ENCODE measurements around the gene RRBP1. TPM values are rescaled to one million over a fixed set of nuclear protein-coding genes. Genes with fewer than 3 reads are reported as not detected.

RRBP1 gene
- total and polyA plus RNA-seq, 4 donors, result 106 to 208 (median 127) TPM

DNA sequence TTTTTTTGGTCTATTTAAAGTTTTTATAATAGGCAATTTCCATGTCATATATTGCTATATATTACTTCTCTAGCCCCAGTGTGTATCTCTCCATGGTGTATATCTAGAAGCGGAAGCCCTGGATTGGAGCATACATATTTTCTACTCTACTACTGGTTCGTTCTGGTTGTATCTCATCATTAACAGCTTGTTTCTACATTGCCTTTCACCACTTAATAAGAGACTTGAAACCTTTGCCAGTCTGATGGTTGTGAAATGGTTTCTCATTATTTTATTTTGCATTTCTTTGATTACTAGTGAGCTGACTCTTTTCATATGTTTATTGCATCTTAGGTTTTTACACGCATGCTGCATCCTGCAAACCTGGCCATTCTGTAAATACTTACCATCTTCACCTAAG lies 108.6 kb downstream of the RRBP1 start:
- DNase-seq, result peak in 2 of 3 donors; percentile 76 to 88
- WGBS, 2 donors, result 67 to 84% methylated on average over 3 of the region's 3 CpGs
- Histone ChIP-seq H3K4me1 (ENCODE audit: control insufficient read depth in 5 of 5, insufficient read depth in 5 of 5, low read length in 5 of 5) (peaks cover 5 to 44% (median 12%) of the 10 kb centered on the region in 5 donors), H3K4me3 (no peak overlapping the region), H3K9ac (ENCODE audit: insufficient read depth in 1 of 2, low read length in 2 of 2) (no peak overlapping the region), H3K27me3 (ENCODE audit: control insufficient read depth in 3 of 3, insufficient read depth in 3 of 3, low read length in 2 of 3) (no peaks in the 10 kb centered on the region), H3K36me3 (ENCODE audit: control insufficient read depth in 4 of 4, insufficient read depth in 4 of 4, low read length in 4 of 4) (peaks cover 0 to 3% (median 0%) of the 10 kb centered on the region in 4 donors), H3K27ac (ENCODE audit: low read depth in 1 of 2, low read length in 1 of 2) (no peak overlapping the region), H3K9me3 (ENCODE audit: control insufficient read depth in 4 of 4, insufficient read depth in 3 of 4, low read length in 3 of 4) (no peaks in the 10 kb centered on the region)
- TF ChIP-seq, protein P1, sequence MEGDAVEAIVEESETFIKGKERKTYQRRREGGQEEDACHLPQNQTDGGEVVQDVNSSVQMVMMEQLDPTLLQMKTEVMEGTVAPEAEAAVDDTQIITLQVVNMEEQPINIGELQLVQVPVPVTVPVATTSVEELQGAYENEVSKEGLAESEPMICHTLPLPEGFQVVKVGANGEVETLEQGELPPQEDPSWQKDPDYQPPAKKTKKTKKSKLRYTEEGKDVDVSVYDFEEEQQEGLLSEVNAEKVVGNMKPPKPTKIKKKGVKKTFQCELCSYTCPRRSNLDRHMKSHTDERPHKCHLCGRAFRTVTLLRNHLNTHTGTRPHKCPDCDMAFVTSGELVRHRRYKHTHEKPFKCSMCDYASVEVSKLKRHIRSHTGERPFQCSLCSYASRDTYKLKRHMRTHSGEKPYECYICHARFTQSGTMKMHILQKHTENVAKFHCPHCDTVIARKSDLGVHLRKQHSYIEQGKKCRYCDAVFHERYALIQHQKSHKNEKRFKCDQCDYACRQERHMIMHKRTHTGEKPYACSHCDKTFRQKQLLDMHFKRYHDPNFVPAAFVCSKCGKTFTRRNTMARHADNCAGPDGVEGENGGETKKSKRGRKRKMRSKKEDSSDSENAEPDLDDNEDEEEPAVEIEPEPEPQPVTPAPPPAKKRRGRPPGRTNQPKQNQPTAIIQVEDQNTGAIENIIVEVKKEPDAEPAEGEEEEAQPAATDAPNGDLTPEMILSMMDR (IDR thresholded peaks at IDR 0.05; ENCODE audit: control extremely low read depth, extremely low read depth), result no peak
- ATAC-seq (ENCODE audit: insufficient read depth, low FRiP score), result no peak

DNA sequence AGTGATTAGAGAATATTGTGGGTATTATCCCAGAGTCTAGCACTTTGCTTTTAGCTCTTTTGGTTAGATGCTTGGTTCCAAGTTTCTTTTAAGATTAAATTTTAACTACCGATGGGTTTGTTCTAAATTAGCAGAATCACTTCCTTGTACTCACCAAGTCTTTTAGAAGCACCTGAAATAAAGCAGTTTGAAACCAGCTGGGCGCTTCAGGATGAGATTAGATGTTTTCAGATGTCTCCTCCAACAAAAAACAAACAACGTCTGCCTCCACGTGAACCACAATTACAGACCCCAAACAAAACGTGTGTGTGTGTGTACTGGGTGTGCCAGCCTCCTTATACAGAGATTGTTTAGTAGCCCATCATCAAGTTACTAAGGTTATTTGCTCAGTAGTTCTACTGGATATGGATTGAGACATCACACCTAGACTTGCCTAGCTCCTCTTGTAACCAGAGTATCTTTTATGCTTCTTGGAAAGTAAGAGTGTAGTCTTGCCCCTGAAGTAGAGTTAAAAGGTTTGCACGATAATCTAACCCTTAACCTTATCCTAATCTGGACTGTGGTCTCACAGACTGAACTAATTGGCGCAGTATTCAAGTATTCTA lies 109.9 kb downstream of the RRBP1 start:
- peak overlapping the region in 1 of 2 donors; percentile 84 for H3K27ac ChIP-seq (ENCODE audit: low read depth in 1 of 2, low read length in 1 of 2)
- DNase-seq (no peak), ATAC-seq (ENCODE audit: insufficient read depth, low FRiP score) (no peak)
- H3K27me3 ChIP-seq (ENCODE audit: control insufficient read depth in 3 of 3, insufficient read depth in 3 of 3, low read length in 2 of 3), result no peaks in the 10 kb centered on the region
- peak overlapping the region; percentile 13 for H3K4me3 ChIP-seq
- TF ChIP-seq, protein P1 (IDR thresholded peaks at IDR 0.05; ENCODE audit: control extremely low read depth, extremely low read depth), result no peak
- H3K4me1 ChIP-seq (ENCODE audit: control insufficient read depth in 5 of 5, insufficient read depth in 5 of 5, low read length in 5 of 5), result peaks cover 8 to 47% (median 19%) of the 10 kb centered on the region in 5 donors
- H3K36me3 ChIP-seq (ENCODE audit: control insufficient read depth in 4 of 4, insufficient read depth in 4 of 4, low read length in 4 of 4), result peaks cover 0 to 3% (median 0%) of the 10 kb centered on the region in 4 donors
- no peaks in the 10 kb centered on the region for H3K9me3 ChIP-seq (ENCODE audit: control insufficient read depth in 4 of 4, insufficient read depth in 3 of 4, low read length in 3 of 4)
- peak overlapping the region; percentile 39 to 50 for H3K9ac ChIP-seq (ENCODE audit: insufficient read depth in 1 of 2, low read length in 2 of 2)
- 47 to 65% methylated on average over 7 of the region's 7 CpGs for WGBS, 2 donors

DNA sequence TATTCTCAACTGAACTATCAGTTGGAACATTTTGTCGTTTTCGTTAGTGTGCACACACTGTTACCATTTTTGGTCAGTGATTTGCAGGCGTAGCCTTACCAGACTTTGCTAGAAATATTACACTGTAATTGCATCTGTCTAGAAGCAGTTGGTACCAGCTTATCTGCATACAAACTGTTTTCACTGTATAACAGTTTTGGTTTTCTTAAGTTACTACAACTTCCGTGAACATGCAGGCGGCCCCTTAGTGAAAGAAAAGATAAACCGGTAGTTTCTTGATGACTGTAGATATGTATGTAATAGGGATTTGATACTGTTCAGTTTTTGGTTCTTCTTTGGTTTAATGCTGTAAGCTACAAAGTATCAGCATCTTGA lies 110.9 kb downstream of the RRBP1 start:
- H3K9ac ChIP-seq (ENCODE audit: insufficient read depth in 1 of 2, low read length in 2 of 2), result peak overlapping the region; percentile 66 to 69
- no peaks in the 10 kb centered on the region for H3K9me3 ChIP-seq (ENCODE audit: control insufficient read depth in 4 of 4, insufficient read depth in 3 of 4, low read length in 3 of 4)
- no peaks in the 10 kb centered on the region for H3K27me3 ChIP-seq (ENCODE audit: control insufficient read depth in 3 of 3, insufficient read depth in 3 of 3, low read length in 2 of 3)
- peak overlapping the region; percentile 53 for H3K4me3 ChIP-seq
- no peak for ATAC-seq (ENCODE audit: insufficient read depth, low FRiP score)
- WGBS, 2 donors, result 14 to 28% methylated on average over 6 of the region's 6 CpGs
- H3K4me1 ChIP-seq (ENCODE audit: control insufficient read depth in 5 of 5, insufficient read depth in 5 of 5, low read length in 5 of 5), result peaks cover 6 to 44% (median 16%) of the 10 kb centered on the region in 5 donors
- DNase-seq, result peak in 1 of 3 donors; percentile 36
- TF ChIP-seq, protein P1 (IDR thresholded peaks at IDR 0.05; ENCODE audit: control extremely low read depth, extremely low read depth), result no peak
- H3K36me3 ChIP-seq (ENCODE audit: control insufficient read depth in 4 of 4, insufficient read depth in 4 of 4, low read length in 4 of 4), result peaks cover 0 to 3% (median 0%) of the 10 kb centered on the region in 4 donors
- peak overlapping the region in 1 of 2 donors; percentile 100 for H3K27ac ChIP-seq (ENCODE audit: low read depth in 1 of 2, low read length in 1 of 2)
